H54 (cell line): ENCODE measurements around the gene DRC3.

Experiments
- DNase-seq: peaks from one replicate; pipeline ENCODE4 v3.0.0; 2011; ENCODE audit warnings: low spot score, mixed read lengths; ENCODE audit not compliant: insufficient read length
- FAIRE-seq: peaks from 3 replicates; lab custom pipeline; 2011; peaks lifted over from hg19 to GRCh38; lab: Jason Lieb, UNC
- POLR2A ChIP-seq: IDR thresholded peaks from 2 replicates; pipeline ENCODE4 v1.6.1; 2011; ENCODE audit warnings: low read depth, mild to moderate bottlenecking, low read length

Gene DRC3

GRCh38 chr17:18019838-18020154 is 47.1 kb downstream of the DRC3 start:
- DNase-seq = no peak
- TF ChIP-seq POLR2A = no peak
- FAIRE-seq = no peak

- DNase-seq = no peak
- no peak for TF ChIP-seq POLR2A
- FAIRE-seq = no peak
Observed at GRCh38 chr17:18020971-18021370, 48.3 kb downstream of the DRC3 start.

- no peak for TF ChIP-seq POLR2A
- DNase-seq = no peak
- no peak for FAIRE-seq
Observed at GRCh38 chr17:18021372-18021771, 48.7 kb downstream of the DRC3 start.

GRCh38 chr17:18025241-18025944 is 52.7 kb downstream of the DRC3 start:
- DNase-seq = peak; percentile 89
- FAIRE-seq = peak; percentile 75
- TF ChIP-seq POLR2A = peak; percentile 18; the same call in 1 of the 2 replicates

- no peak for TF ChIP-seq POLR2A
- FAIRE-seq (no peak), DNase-seq (peak; percentile 67)
Observed at GRCh38 chr17:18025945-18026776, 53.5 kb downstream of the DRC3 start.

GRCh38 chr17:18027280-18027679 is 54.6 kb downstream of the DRC3 start:
- FAIRE-seq (no peak), DNase-seq (no peak)
- TF ChIP-seq POLR2A = no peak

GRCh38 chr17:18028114-18028951 is 55.7 kb downstream of the DRC3 start:
- no peak for FAIRE-seq

GRCh38 chr17:18028952-18029540 is 56.4 kb downstream of the DRC3 start:
- FAIRE-seq = no peak
- DNase-seq = no peak
- no peak for TF ChIP-seq POLR2A

More at GRCh38 chr17:18028114-18028951, 55.7 kb downstream of the DRC3 start:
- no peak for DNase-seq
- no peak for TF ChIP-seq POLR2A

- no peak for TF ChIP-seq POLR2A
- no peak for DNase-seq
- FAIRE-seq = no peak
Observed at GRCh38 chr17:18031955-18032354, 59.3 kb downstream of the DRC3 start.

- no peak for TF ChIP-seq POLR2A
- FAIRE-seq = peak; percentile 64
- DNase-seq = peak; percentile 91
Observed at GRCh38 chr17:18033442-18034099, 60.9 kb downstream of the DRC3 start.

- DNase-seq (no peak), FAIRE-seq (no peak)
- TF ChIP-seq POLR2A = no peak
Observed at GRCh38 chr17:18035704-18036103, 63.0 kb downstream of the DRC3 start.

GRCh38 chr17:18037486-18037885 is 64.8 kb downstream of the DRC3 start:
- no peak for DNase-seq
- TF ChIP-seq POLR2A = no peak
- no peak for FAIRE-seq
